SU-DHL-6 (cell line): ENCODE data around the gene DLK1.

Source experiments
- EZH2phosphoT487 ChIP-seq: fragments of 200-600 bp; sonication (generic), shearing (Covaris generic); conservative IDR thresholded peaks from 2 replicates; pipeline ENCODE4 v1.6.1; 2018; ENCODE audit warnings: mild to moderate bottlenecking, antibody characterized with exemption, low read length, moderate library complexity, mixed read lengths
- TF ChIP-seq, protein P1 (sequence below): fragments of 200-600 bp; sonication (generic); IDR thresholded peaks from one replicate; pipeline ENCODE4 v1.5.1; 2017; ENCODE audit warnings: antibody characterized with exemption, mild to moderate bottlenecking, low read length, moderate library complexity; ENCODE audit not compliant: insufficient read depth, poor library complexity, severe bottlenecking

DNA sequence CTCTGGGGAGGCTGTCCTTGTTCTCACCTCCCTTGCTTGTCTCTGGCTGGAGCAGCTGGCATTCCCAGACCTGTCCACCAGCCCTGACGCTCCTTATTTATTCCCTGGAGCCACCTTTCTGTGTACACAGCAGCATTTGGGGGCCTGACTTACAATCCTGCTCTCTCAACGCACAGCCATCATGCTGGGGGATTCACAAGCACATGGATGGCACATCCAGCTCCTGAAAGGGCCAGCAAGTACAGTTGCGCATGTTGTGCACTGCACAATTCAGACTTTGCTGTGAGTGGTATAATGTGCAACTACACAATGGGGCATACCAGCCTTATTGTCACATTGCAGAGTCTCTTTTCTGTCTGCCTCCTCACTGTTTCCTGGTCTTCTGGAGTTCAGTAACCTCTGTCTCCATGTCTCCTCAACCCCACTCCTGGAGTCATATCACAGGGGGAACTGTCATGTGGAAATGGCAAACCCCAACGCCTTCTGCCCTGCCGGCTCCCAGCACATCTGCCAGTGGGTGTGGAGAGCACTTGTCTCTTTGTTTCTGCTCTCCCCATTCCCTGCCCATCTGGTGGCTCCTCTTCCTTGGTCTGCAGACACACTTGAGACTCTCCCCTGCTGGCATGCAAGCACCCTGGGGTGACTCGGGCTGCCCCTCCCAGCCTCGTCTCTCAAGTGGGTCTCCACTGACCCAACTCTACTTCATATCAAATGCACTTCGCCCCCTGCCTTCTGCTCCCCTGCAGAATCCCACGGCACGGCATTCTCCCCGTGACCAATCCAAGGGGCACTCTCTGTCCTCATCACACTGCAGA is 58.0 kb downstream of the DLK1 start:
- TF ChIP-seq, protein P1, sequence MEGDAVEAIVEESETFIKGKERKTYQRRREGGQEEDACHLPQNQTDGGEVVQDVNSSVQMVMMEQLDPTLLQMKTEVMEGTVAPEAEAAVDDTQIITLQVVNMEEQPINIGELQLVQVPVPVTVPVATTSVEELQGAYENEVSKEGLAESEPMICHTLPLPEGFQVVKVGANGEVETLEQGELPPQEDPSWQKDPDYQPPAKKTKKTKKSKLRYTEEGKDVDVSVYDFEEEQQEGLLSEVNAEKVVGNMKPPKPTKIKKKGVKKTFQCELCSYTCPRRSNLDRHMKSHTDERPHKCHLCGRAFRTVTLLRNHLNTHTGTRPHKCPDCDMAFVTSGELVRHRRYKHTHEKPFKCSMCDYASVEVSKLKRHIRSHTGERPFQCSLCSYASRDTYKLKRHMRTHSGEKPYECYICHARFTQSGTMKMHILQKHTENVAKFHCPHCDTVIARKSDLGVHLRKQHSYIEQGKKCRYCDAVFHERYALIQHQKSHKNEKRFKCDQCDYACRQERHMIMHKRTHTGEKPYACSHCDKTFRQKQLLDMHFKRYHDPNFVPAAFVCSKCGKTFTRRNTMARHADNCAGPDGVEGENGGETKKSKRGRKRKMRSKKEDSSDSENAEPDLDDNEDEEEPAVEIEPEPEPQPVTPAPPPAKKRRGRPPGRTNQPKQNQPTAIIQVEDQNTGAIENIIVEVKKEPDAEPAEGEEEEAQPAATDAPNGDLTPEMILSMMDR: no peak
- TF ChIP-seq EZH2phosphoT487: no peak
